H7 (cell line): ENCODE data around the gene HARBI1. TPM values are rescaled to one million over a fixed set of nuclear protein-coding genes. Genes with fewer than 3 reads are reported as not detected.

Source experiments
- DNase-seq: peaks from one replicate; pipeline ENCODE4 v3.0.0; 2012
- H3K27me3 ChIP-seq: 2 replicates; pipeline ENCODE4 v1.6.0; 2011; ENCODE audit warnings: mild to moderate bottlenecking, low read length; ENCODE audit not compliant: control insufficient read depth, insufficient read depth
- H3K36me3 ChIP-seq: replicated peaks from 2 replicates; pipeline ENCODE4 v1.5.1; 2011; ENCODE audit warnings: low read length; ENCODE audit not compliant: control insufficient read depth, insufficient read depth
- H3K4me3 ChIP-seq: 2 replicates; pipeline ENCODE4 v1.5.1; 2011; ENCODE audit warnings: low read depth, mild to moderate bottlenecking, control low read depth, low read length, moderate library complexity; ENCODE audit not compliant: insufficient read depth
- total RNA-seq: library from RNA; depleted of rRNA; stranded (reverse); fragments of >200 nt; shearing (Covaris generic); gene quantifications from 2 replicates; pipeline ENCODE4 v1.2.3, GENCODE V29; 2014; rRNA removed

The HARBI1 gene
- total RNA-seq, 1 experiment from 2014 or later: 3.9 TPM

DNA sequence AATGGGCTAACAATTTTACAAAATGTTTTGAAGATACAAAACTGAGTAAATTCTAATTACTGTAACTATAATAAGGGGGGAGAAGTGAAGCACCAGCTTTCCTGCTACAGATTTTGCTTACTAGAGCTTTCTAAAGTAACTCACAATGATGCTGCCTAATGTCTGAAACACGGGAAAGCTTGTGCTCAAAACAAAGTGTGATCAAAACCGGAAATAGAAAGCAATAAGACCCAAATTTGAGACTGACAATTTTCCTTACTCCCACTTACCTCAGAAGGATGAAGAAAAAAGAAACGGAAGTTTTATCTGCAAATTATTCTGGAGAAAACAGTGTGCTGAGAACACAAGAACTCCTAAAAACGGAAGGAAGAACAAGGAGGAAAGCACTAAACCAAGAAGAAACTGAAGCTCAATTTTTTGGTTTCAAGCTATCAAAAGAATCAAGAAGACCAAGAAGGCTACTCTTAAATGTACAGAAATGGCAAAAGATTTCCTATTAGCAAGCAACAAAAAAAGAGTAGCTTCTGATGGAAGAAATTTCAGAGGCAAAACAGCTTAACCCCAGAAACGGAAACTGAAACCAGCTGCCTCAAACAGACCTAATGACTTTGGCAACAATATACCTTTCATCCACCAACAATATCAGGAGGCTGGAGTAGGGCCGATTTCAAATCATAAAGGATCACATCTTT is 56.6 kb downstream of the HARBI1 start:
- Histone ChIP-seq H3K36me3 (no peaks in the 10 kb centered on the region), H3K27me3 (no peaks in the 10 kb centered on the region), H3K4me3 (no peak overlapping the region)
- DNase-seq: no peak

DNA sequence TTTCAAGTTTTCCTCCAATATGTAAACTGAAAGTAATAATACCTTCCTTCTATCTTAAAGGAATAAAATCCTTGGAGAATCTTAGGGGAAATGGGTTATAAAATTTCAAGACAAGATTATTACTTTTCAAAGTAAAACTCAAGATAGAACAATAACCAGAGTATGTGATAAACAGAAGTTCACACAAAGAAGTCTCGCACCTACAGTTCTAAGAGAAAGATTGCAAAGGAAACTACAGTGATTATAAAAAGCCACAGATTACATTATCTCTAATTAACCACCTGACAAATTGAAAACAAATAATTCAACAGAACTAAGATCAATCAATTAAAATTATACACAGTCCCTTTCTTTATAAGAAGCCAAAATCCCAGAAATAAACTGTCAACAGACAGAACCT is 57.2 kb downstream of the HARBI1 start:
- DNase-seq: no peak
- Histone ChIP-seq H3K36me3 (no peaks in the 10 kb centered on the region), H3K4me3 (no peak overlapping the region), H3K27me3 (no peaks in the 10 kb centered on the region)

DNA sequence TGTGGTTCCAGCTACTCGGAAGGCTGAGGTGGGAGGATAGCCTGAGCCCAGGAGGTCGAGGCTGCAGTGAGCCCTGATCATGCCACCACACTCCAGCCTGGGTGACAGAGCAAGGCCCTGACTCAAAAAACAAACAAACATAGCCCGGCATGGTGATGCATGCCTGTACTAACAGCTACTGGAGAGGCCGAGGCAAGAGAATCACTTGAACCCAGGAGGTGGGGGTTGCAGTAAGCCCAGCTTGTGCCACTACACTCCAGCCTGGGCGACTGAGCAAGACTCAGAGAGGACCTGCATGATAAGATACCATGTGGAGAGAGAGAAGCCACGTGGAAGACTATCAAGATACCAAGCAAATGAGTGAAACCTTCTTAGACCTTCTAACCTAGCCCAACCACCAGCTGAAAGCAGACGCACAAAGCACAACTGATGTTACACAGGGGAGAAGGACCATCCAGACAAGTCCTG is 59.3 kb downstream of the HARBI1 start:
- no peaks in the 10 kb centered on the region for H3K27me3 ChIP-seq
- H3K36me3 ChIP-seq: no peaks in the 10 kb centered on the region
- no peak for DNase-seq
- no peak overlapping the region for H3K4me3 ChIP-seq

DNA sequence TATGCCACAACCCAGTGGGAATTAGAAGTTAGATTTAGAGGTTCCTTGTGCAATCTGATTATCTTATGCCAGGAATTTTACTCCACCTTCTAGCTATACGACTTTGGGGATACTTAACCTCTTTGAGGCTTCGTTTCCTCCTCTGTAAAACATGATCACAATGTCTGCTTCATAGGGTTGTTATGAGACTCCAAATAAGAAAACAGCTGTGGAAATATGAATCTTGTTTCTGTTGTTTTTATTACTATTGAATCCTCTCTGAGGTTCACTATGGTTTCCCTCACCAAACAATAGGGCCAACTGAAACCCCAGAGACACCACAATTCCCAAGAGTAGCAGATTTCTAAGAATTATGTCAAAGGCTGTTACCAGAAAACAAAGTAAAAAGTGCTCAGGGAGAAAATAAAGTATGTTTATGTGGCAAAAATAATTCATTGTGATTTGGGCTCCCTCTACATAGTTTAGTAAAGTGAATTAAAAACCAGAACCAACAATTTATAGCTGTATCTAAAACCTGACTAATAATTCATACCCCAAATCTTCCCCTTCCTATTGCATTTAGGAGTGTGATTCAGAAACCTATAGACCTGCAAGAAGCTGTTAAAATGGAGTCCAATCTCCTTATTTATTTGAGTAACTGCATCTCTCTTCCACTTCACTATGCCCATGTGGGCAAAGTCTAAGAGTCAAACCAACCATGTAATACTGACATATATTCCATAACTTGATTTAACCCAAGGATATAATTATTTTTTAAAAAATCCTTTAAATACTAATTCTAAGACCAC is 61.6 kb downstream of the HARBI1 start:
- Histone ChIP-seq H3K36me3 (no peaks in the 10 kb centered on the region), H3K27me3 (no peaks in the 10 kb centered on the region), H3K4me3 (no peak overlapping the region)
- DNase-seq: no peak

DNA sequence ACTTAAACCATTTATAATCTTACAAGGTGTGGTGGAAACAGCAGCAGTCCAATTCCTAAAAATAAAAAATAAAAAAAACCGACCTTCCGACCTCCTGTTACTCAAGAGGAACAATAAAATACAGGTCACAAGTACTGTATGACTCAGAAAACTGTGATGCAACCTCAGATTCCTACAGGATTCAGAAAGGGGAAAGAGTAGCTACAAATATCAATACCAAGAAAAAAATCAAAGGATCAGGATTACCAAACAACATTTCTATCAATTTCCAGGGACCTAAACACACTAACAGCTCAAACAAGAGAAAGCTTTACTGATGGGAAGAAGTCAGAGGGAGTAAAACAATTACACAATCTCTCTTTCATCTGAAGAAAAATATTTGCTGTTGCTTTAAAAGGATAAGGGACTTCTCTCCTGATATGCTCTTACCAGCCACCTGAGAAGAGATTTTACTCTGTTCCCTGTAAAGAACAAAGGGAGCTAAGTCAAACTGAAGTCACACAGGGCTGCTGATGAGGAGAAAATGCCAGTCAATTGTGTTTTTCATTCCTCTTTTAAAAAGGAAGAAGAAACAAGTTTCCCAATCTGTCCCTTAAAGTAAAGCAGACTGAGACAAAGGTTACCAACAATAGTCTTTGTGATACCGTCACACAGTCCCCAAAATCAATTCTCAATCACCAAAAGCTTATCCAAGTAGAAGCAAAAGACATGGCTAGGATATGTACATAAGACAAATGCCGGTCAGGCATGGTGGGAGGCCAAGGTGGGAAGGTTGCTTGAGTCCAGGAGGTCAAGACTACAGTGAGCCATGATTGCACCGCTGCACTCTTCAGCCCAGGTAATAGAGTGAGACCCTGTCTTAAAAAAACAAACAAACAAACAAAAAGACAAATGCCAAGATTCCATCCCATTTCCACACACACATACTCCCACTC is 62.5 kb downstream of the HARBI1 start:
- H3K36me3 ChIP-seq: no peaks in the 10 kb centered on the region

DNA sequence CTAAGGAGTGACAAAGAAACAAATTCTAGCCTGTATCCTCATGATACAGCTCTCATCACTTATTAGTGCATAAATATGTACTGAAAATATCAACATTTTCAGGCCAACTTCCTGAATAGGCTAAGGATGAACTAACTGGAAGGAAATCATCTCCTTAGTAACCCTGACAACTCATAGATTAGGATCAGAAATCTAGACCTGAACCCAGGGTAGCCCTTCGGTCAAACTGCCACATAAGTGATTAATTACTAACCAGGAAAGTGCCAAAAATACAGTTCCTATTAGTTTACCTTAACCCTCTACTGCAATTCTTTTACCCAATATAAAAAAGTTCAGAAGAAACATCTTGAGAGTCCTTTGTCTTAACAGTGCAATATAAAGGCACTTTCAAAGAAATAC is 63.2 kb downstream of the HARBI1 start:
- DNase-seq: no peak
- no peaks in the 10 kb centered on the region for H3K36me3 ChIP-seq
- H3K27me3 ChIP-seq: no peaks in the 10 kb centered on the region
- H3K4me3 ChIP-seq: no peak overlapping the region

More for the DNA sequence above, 62.5 kb downstream of the HARBI1 start:
- no peaks in the 10 kb centered on the region for H3K27me3 ChIP-seq
- no peak for DNase-seq
- H3K4me3 ChIP-seq: no peak overlapping the region

Other genes with a start within 250 kb of the HARBI1 start
- gene MDK, start 235.6 kb downstream of the HARBI1 start, total RNA-seq: 672 and 771 TPM in 2 replicates
- 0.14 TPM in 1 of 2 replicates, not detected in the other for gene CHRM4, start 225.5 kb downstream of the HARBI1 start, total RNA-seq
- 36.8 and 42.5 TPM in 2 replicates for gene AMBRA1, start 23.2 kb downstream of the HARBI1 start, total RNA-seq
- gene ATG13, start 326 bp upstream of the HARBI1 start, total RNA-seq: 60.0 and 63.5 TPM in 2 replicates
- gene ARHGAP1, start 83.4 kb upstream of the HARBI1 start, total RNA-seq: 27.5 and 30.8 TPM in 2 replicates
- 20.6 and 23.1 TPM in 2 replicates for gene ZNF408, start 83.8 kb upstream of the HARBI1 start, total RNA-seq
- 0.33 TPM in 1 of 2 replicates, not detected in the other for gene F2, start 102.0 kb upstream of the HARBI1 start, total RNA-seq
- 81.8 and 152 TPM in 2 replicates for gene CKAP5, start 229.1 kb upstream of the HARBI1 start, total RNA-seq